H1 (cell line): Measurements from ENCODE around the gene PACSIN2. TPM values are rescaled to one million over a fixed set of nuclear protein-coding genes. Genes with fewer than 3 reads are reported as not detected.

ENCODE experiments used
- CTCF ChIA-PET: fragments of 300-600 bp; sonication (Branson Sonifier 250); formaldehyde crosslinking; loops from one replicate; lab custom pipeline; 2021; ENCODE audit not compliant: partially characterized antibody; lab: Charles Lee
- POLR2A ChIA-PET: fragments of 300-600 bp; sonication (Branson Sonifier 250); formaldehyde crosslinking; loops from one replicate; lab custom pipeline; 2021; ENCODE audit warnings: inconsistent platforms; ENCODE audit not compliant: partially characterized antibody; lab: Charles Lee
- DNase-seq, 2 experiments: peaks; one replicate each; pipeline versions ENCODE4 v3.0.0 to v3.0.0-alpha.2; 2010 to 2022; ENCODE audit warnings: low spot score in 2 of 2, low read depth in 1 of 2, mixed read lengths in 1 of 2
- FAIRE-seq: peaks from 2 replicates; lab custom pipeline; 2011; peaks lifted over from hg19 to GRCh38; lab: Jason Lieb, UNC
- H2AFZ ChIP-seq: 2 replicates; pipeline ENCODE4 v1.8.1; 2012; ENCODE audit warnings: low read length, inconsistent platforms
- H2AK5ac ChIP-seq: 2 replicates; pipeline ENCODE4 v1.6.1; 2013; ENCODE audit warnings: low read depth, low read length
- H2BK120ac ChIP-seq: replicated peaks from 2 replicates; pipeline ENCODE3; 2013; ENCODE audit warnings: low read depth, low read length, inconsistent platforms
- H2BK12ac ChIP-seq: 2 replicates; pipeline ENCODE4 v1.6.1; 2013; ENCODE audit warnings: low read depth, low read length
- H2BK15ac ChIP-seq: 2 replicates; pipeline ENCODE4 v1.6.1; 2013; ENCODE audit warnings: low read length
- H2BK20ac ChIP-seq: 2 replicates; pipeline ENCODE4 v1.6.1; 2013; ENCODE audit warnings: low read length
- H2BK5ac ChIP-seq: 2 replicates; pipeline ENCODE4 v1.6.1; 2013; ENCODE audit warnings: low read depth, low read length
- H3K14ac ChIP-seq: 2 replicates; pipeline ENCODE4 v1.6.1; 2013; ENCODE audit warnings: inconsistent platforms; ENCODE audit not compliant: insufficient read length
- H3K18ac ChIP-seq: 2 replicates; pipeline ENCODE4 v1.6.1; 2013; ENCODE audit warnings: low read length; ENCODE audit errors: extremely low read depth
- H3K23ac ChIP-seq: 2 replicates; pipeline ENCODE4 v1.6.1; 2013; ENCODE audit warnings: inconsistent platforms; ENCODE audit not compliant: insufficient read length
- H3K23me2 ChIP-seq: 2 replicates; pipeline ENCODE4 v1.6.1; 2013; ENCODE audit warnings: low read depth, low read length
- H3K27ac ChIP-seq: 2 replicates; pipeline ENCODE4 v1.6.1; 2011; ENCODE audit warnings: low read depth, low read length, inconsistent platforms
- H3K27me3 ChIP-seq, 4 experiments: replicated peaks in 1 of 4; 1 replicate in 1 of 4; 2 replicates in 3 of 4; pipeline versions ENCODE4 v1.6.1 to v1.8.1; 2011 to 2013; ENCODE audit warnings: low read length in 3 of 4, mild to moderate bottlenecking in 3 of 4, inconsistent platforms in 2 of 4, mixed read lengths in 2 of 4, moderate library complexity in 1 of 4; ENCODE audit not compliant: control insufficient read depth in 3 of 4, insufficient read depth in 3 of 4; ENCODE audit errors: extremely low read depth in 1 of 4
- H3K36me3 ChIP-seq, 4 experiments: 2 replicates each; pipeline versions ENCODE4 v1.6.1 to v1.8.1; 2011 to 2013; ENCODE audit warnings: mild to moderate bottlenecking in 4 of 4, low read length in 3 of 4, moderate library complexity in 2 of 4, control low read depth in 1 of 4, inconsistent platforms in 1 of 4; ENCODE audit not compliant: insufficient read depth in 4 of 4, control insufficient read depth in 2 of 4
- H3K4ac ChIP-seq: replicated peaks from 2 replicates; pipeline ENCODE3; 2013; ENCODE audit warnings: low read length, low read depth, mixed read lengths, inconsistent platforms; ENCODE audit not compliant: insufficient read length
- H3K4me1 ChIP-seq, 4 experiments: replicated peaks in 1 of 4; 1 replicate in 1 of 4; 2 replicates in 3 of 4; pipeline versions ENCODE4 v1.6.1 to v1.8.1; 2011 to 2013; ENCODE audit warnings: low read length in 3 of 4, inconsistent platforms in 2 of 4, mixed read lengths in 1 of 4; ENCODE audit not compliant: insufficient read depth in 4 of 4, control insufficient read depth in 3 of 4
- H3K4me2 ChIP-seq, 2 experiments: 2 replicates each; pipeline versions ENCODE4 v1.6.1 to v1.8.1; 2011 to 2013; ENCODE audit warnings: low read depth in 2 of 2, low read length in 2 of 2, control low read depth in 1 of 2, inconsistent platforms in 1 of 2, mild to moderate bottlenecking in 1 of 2; ENCODE audit not compliant: insufficient read depth in 1 of 2
- H3K4me3 ChIP-seq, 4 experiments: fragments of 200-600, 300-600 bp in 1 of 4; sonication (generic), shearing (Covaris generic), sonication (Bioruptor Twin) in 1 of 4; 2 replicates each; pipeline versions ENCODE4 v1.5.1 to v1.8.1; 2011 to 2016; ENCODE audit warnings: low read length in 4 of 4, low read depth in 3 of 4, control low read depth in 2 of 4, inconsistent platforms in 2 of 4, mild to moderate bottlenecking in 2 of 4, mixed read lengths in 1 of 4, moderate library complexity in 1 of 4; ENCODE audit not compliant: insufficient read depth in 2 of 4; ENCODE audit errors: extremely low read depth in 1 of 4
- H3K56ac ChIP-seq: replicated peaks from 2 replicates; pipeline ENCODE3; 2013; ENCODE audit warnings: low read depth, mild to moderate bottlenecking, mixed read lengths, low read length, inconsistent platforms; ENCODE audit not compliant: insufficient read length
- H3K79me1 ChIP-seq: 2 replicates; pipeline ENCODE4 v1.6.1; 2013; ENCODE audit warnings: low read depth, low read length, control low read depth
- H3K79me2 ChIP-seq, 2 experiments: 2 replicates each; pipeline versions ENCODE4 v1.6.1 to v1.8.1; 2012 to 2013; ENCODE audit warnings: low read length in 2 of 2, mild to moderate bottlenecking in 2 of 2, inconsistent platforms in 1 of 2; ENCODE audit not compliant: insufficient read depth in 2 of 2, control insufficient read depth in 1 of 2
- H3K9ac ChIP-seq, 4 experiments: replicated peaks in 1 of 4; 1 replicate in 1 of 4; 2 replicates in 3 of 4; pipeline versions ENCODE4 v1.6.1 to v1.8.1; 2011 to 2013; ENCODE audit warnings: low read depth in 3 of 4, low read length in 3 of 4, control low read depth in 2 of 4, mild to moderate bottlenecking in 2 of 4, moderate library complexity in 2 of 4, inconsistent platforms in 1 of 4; ENCODE audit errors: extremely low read depth in 1 of 4
- H3K9me3 ChIP-seq, 2 experiments: 2 replicates each; pipeline versions ENCODE4 v1.6.1 to v1.8.1; 2012 to 2013; ENCODE audit warnings: mild to moderate bottlenecking in 2 of 2, moderate library complexity in 2 of 2, control low read depth in 1 of 2, inconsistent platforms in 1 of 2, low read depth in 1 of 2, low read length in 1 of 2, mixed read lengths in 1 of 2; ENCODE audit not compliant: insufficient read depth in 2 of 2
- H4K20me1 ChIP-seq, 2 experiments: replicated peaks in 1 of 2; 2 replicates each; pipeline versions ENCODE3 to v1.8.1; 2011 to 2013; ENCODE audit warnings: inconsistent platforms in 2 of 2, low read length in 2 of 2, mild to moderate bottlenecking in 1 of 2; ENCODE audit not compliant: insufficient read depth in 2 of 2, control insufficient read depth in 1 of 2
- H4K5ac ChIP-seq: 2 replicates; pipeline ENCODE4 v1.6.1; 2013; ENCODE audit warnings: low read length, low read depth, mixed read lengths, inconsistent platforms; ENCODE audit not compliant: insufficient read length
- H4K8ac ChIP-seq: 2 replicates; pipeline ENCODE4 v1.8.0; 2013; ENCODE audit warnings: mild to moderate bottlenecking, moderate library complexity, low read length, inconsistent platforms; ENCODE audit not compliant: insufficient read depth; ENCODE audit errors: extremely low read depth
- H4K91ac ChIP-seq: replicated peaks from 2 replicates; pipeline ENCODE3; 2013; ENCODE audit warnings: low read length, mixed read lengths, inconsistent platforms; ENCODE audit not compliant: insufficient read length
- CHD1 ChIP-seq: IDR thresholded peaks from 2 replicates; pipeline ENCODE4 v1.6.1; 2012; ENCODE audit warnings: low read depth, low read length, improper control_type of control experiment
- JUND ChIP-seq: IDR thresholded peaks from 2 replicates; pipeline ENCODE4 v1.6.1; 2011; ENCODE audit warnings: mild to moderate bottlenecking, improper control_type of control experiment, low read length
- POLR2AphosphoS5 ChIP-seq: IDR thresholded peaks from 2 replicates; pipeline ENCODE4 v1.6.1; 2011; ENCODE audit warnings: low read depth, low read length
- SIX5 ChIP-seq: IDR thresholded peaks from 2 replicates; pipeline ENCODE4 v1.6.1; 2011; ENCODE audit warnings: mild to moderate bottlenecking, low read depth, low read length
- TAF1 ChIP-seq: IDR thresholded peaks from 2 replicates; pipeline ENCODE4 v1.6.1; 2011; ENCODE audit warnings: mild to moderate bottlenecking, low read depth, low read length
- TEAD4 ChIP-seq: IDR thresholded peaks from 2 replicates; pipeline ENCODE4 v1.6.1; 2012; ENCODE audit warnings: low read depth, low read length, inconsistent platforms, mixed read lengths
- USF2 ChIP-seq: IDR thresholded peaks from 2 replicates; pipeline ENCODE4 v1.6.1; 2011; ENCODE audit warnings: low read length, improper control_type of control experiment
- WGBS, 2 experiments: shearing (Covaris generic) in 1 of 2; methylation state at CpG; one replicate each; pipeline versions ENCODE4 v1.1.6 to v1.1.7; 2013 to 2015; ENCODE audit warnings: low lambda C conversion rate in 2 of 2, mixed read lengths in 2 of 2, inconsistent platforms in 1 of 2, low coverage in 1 of 2, missing lambda C conversion rate in 1 of 2; ENCODE audit not compliant: insufficient replicate concordance in 2 of 2, insufficient coverage in 1 of 2, insufficient read length in 1 of 2; ENCODE audit errors: extremely low coverage in 1 of 2, missing lambda C conversion rate in 1 of 2; 5-methylcytosine and 5-hydroxymethylcytosine counted together
- polyA plus RNA-seq, 7 experiments: library from polyadenylated mRNA; depleted of rRNA in 3 of 7; stranded (reverse) in 5 of 7; unstranded in 2 of 7; fragments of >200 nt in 5 of 7; fragments of 200-250 nt in 2 of 7; gene quantifications; 1 replicate in 5 of 7; 2 replicates in 1 of 7; 4 replicates in 1 of 7; pipeline versions ENCODE4 v1.2.1 to v1.2.3, GENCODE V29; 2011 to 2013; ENCODE audit warnings: missing spikeins in 2 of 7, mixed read lengths in 2 of 7
- total RNA-seq: library from RNA; stranded (reverse); fragmentation: NEBNext Ultra II Directional; extraction: Animal tissue kit (Norgen Biotek cat#: 25700); gene quantifications from 2 replicates; pipeline ENCODE4 v1.2.1, GENCODE V29; 2021

PACSIN2 gene
- total and polyA plus RNA-seq, 2 of the 8 experiments (the other 6 are each of a cell fraction or from before 2014, with no cell fraction given): 44.8 to 64.2 TPM

- POLR2A ChIA-PET: interaction anchor here (8.8 kb wide), 1 partner anchor 9 kb away, joined by 94 read pairs; the partner anchor contains the start of gene PACSIN2
- TF ChIP-seq TEAD4 (no peak), USF2 (no peak), POLR2AphosphoS5 (no peak), JUND (no peak), TAF1 (no peak), CHD1 (no peak), SIX5 (no peak)
Observed at GRCh38 chr22:43006016-43006505, 8.9 kb downstream of the PACSIN2 start.

More at GRCh38 chr22:43006016-43006505, 8.9 kb downstream of the PACSIN2 start:
- CTCF ChIA-PET: interaction anchor here (0.7 to 2.2 kb wide), 4 partner anchors 16 to 75 kb away, joined by 3 to 8 read pairs (median 4); no protein-coding TSS in a partner anchor
- no peaks in the 10 kb centered on the region for H3K23me2 ChIP-seq
- H2AK5ac ChIP-seq: no peak overlapping the region
- no peak overlapping the region for H2BK5ac ChIP-seq
- no peak overlapping the region for H3K27ac ChIP-seq
- no peak overlapping the region for H3K14ac ChIP-seq
- no peaks in the 10 kb centered on the region for H3K27me3 ChIP-seq
- H3K79me1 ChIP-seq: peaks cover 26% of the 10 kb centered on the region
- H3K56ac ChIP-seq: no peak overlapping the region
- no peak overlapping the region for H4K8ac ChIP-seq
- peaks cover 31 to 99% of the 10 kb centered on the region in 2 experiments for H3K79me2 ChIP-seq
- H3K36me3 ChIP-seq: no peaks in the 10 kb centered on the region
- H3K4me2 ChIP-seq: no peak overlapping the region
- no peak overlapping the region for H4K91ac ChIP-seq
- FAIRE-seq (no peak), DNase-seq (no peak)
- no peak overlapping the region for H2BK120ac ChIP-seq
- H3K9me3 ChIP-seq: no peaks in the 10 kb centered on the region
- no peak overlapping the region for H3K18ac ChIP-seq
- H3K4me3 ChIP-seq: no peak overlapping the region
- no peak overlapping the region for H3K9ac ChIP-seq
- H4K20me1 ChIP-seq: peaks cover 13 to 32% of the 10 kb centered on the region in 2 experiments
- no peak overlapping the region for H3K4ac ChIP-seq
- no peak overlapping the region for H2BK15ac ChIP-seq
- no peak overlapping the region for H2BK20ac ChIP-seq
- H3K4me1 ChIP-seq: peaks cover 10 to 31% (median 21%) of the 10 kb centered on the region in 4 experiments
- H4K5ac ChIP-seq: no peak overlapping the region
- WGBS, 2 experiments: 95% methylated on average over 5 of the region's 5 CpGs; no CpG with 5 or more reads in 1 of the 2 experiments
- no peak overlapping the region for H2BK12ac ChIP-seq
- H2AFZ ChIP-seq: no peak overlapping the region
- H3K23ac ChIP-seq: no peak overlapping the region
